Tibial artery (tissue), 4 donors: ENCODE results near the gene ATRNL1.

Experiments
- DNase-seq, 2 donors: peaks; one replicate each; pipeline ENCODE4 v3.0.0-alpha.2; 2019
- H3K27ac ChIP-seq, 2 donors: fragments of 200-600 bp; sonication (generic) in 1 of 2; 1 replicate in 1 of 2; 2 replicates in 1 of 2; pipeline ENCODE4 v1.5.1; 2018 to 2019; ENCODE audit warnings: mild to moderate bottlenecking in 1 of 2
- H3K27me3 ChIP-seq, 2 donors: fragments of 200-600 bp; sonication (generic) in 1 of 2; one replicate each; pipeline versions ENCODE4 v1.5.1 to v1.6.0; 2016 to 2019
- H3K36me3 ChIP-seq, 3 donors: fragments of 200-600 bp; sonication (generic) in 2 of 3; one replicate each; pipeline ENCODE4 v1.5.1; 2016 to 2019; ENCODE audit warnings: mild to moderate bottlenecking in 2 of 3
- H3K4me1 ChIP-seq, 4 donors: fragments of 200-600 bp; sonication (generic) in 2 of 4; 1 replicate in 3 of 4; 2 replicates in 1 of 4; pipeline ENCODE4 v1.5.1; 2016 to 2019
- H3K4me3 ChIP-seq, 2 donors: fragments of 200-600 bp; sonication (generic) in 1 of 2; 1 replicate in 1 of 2; 2 replicates in 1 of 2; pipeline ENCODE4 v1.5.1; 2018 to 2019; ENCODE audit warnings: mild to moderate bottlenecking in 2 of 2
- H3K9me3 ChIP-seq, 3 donors: fragments of 200-600 bp; sonication (generic) in 1 of 3; one replicate each; pipeline ENCODE4 v1.5.1; 2016 to 2019
- intact Hi-C: fragments of 100-400 bp; cut with DNase I; formaldehyde crosslinking; loops from one replicate; pipeline ENCODE4 v1.15.0; 2023; ENCODE audit warnings: low total_unique reads
- TF ChIP-seq, protein P1 (sequence below), 2 experiments: fragments of 200-600 bp in 1 of 2; fragments of 450-650 bp in 1 of 2; IDR thresholded peaks; one replicate each; pipeline ENCODE4 v1.5.1; 2017 to 2019; ENCODE audit warnings: antibody characterized with exemption in 2 of 2, mild to moderate bottlenecking in 1 of 2, moderate library complexity in 1 of 2

The ATRNL1 gene

DNA sequence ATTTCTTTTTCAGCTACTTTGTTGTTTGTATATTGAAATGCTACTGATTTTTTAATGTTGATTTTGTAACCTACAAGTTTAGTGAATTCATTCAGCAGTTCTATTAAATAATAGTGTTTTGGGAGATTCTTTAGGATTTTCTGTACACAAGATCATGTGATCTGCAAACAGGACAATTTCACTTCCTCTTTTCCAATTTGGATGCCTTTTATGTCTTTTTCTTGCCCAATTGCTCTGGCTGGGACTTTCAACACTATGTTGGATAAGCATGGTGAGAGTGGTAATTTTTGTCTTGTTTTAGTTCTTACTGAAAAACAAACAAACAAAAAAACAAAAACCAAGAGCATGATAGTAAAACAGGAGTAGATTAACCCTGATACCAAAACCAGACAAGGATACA is 316.2 kb downstream of the ATRNL1 start:
- intact Hi-C loops, result no loop called here
- TF ChIP-seq, protein P1, sequence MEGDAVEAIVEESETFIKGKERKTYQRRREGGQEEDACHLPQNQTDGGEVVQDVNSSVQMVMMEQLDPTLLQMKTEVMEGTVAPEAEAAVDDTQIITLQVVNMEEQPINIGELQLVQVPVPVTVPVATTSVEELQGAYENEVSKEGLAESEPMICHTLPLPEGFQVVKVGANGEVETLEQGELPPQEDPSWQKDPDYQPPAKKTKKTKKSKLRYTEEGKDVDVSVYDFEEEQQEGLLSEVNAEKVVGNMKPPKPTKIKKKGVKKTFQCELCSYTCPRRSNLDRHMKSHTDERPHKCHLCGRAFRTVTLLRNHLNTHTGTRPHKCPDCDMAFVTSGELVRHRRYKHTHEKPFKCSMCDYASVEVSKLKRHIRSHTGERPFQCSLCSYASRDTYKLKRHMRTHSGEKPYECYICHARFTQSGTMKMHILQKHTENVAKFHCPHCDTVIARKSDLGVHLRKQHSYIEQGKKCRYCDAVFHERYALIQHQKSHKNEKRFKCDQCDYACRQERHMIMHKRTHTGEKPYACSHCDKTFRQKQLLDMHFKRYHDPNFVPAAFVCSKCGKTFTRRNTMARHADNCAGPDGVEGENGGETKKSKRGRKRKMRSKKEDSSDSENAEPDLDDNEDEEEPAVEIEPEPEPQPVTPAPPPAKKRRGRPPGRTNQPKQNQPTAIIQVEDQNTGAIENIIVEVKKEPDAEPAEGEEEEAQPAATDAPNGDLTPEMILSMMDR (IDR thresholded peaks at IDR 0.05), result no peak
- H3K9me3 ChIP-seq, result no peaks in the 10 kb centered on the region
- no peaks in the 10 kb centered on the region for H3K36me3 ChIP-seq
- no peaks in the 10 kb centered on the region for H3K4me1 ChIP-seq
- H3K27me3 ChIP-seq, result no peaks in the 10 kb centered on the region
- no peak overlapping the region for H3K4me3 ChIP-seq
- DNase-seq, result no peak
- no peak overlapping the region for H3K27ac ChIP-seq

DNA sequence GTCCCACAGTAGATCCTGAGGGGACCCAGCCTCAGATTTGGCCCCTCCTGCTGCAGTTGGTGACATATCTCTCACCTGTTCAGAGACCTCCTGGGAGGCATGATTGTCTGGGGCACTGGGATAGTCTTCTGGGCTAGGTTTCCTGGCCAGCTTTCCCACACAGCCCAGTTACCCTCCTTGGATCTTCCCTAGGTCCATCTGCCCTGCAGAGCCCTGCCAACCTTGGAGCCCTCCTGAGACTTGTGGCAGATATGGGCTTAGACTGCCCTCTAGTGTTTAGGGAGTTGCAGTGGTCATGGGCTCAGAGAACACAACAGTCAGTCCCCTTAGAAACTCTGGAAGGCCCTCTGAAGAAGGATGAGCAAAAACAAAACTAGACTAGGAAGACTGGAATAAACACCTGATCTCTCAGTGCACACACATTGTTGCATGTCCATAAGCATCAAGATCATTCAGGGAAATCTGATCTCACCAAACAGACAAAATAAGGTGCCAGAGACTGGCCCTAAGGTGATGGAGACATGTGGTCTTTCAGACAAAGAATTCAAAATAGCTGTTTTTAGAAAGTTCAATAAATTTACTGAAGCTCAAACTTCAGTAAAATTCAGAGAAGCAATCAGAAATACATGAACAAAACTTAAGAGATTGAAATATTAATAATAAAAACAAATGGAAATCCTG is 324.6 kb downstream of the ATRNL1 start:
- Histone ChIP-seq H3K27me3 (no peaks in the 10 kb centered on the region), H3K4me1 (no peaks in the 10 kb centered on the region), H3K4me3 (no peak overlapping the region), H3K9me3 (peaks cover 0 to 12% (median 0%) of the 10 kb centered on the region in 3 donors), H3K36me3 (no peaks in the 10 kb centered on the region), H3K27ac (no peak overlapping the region)
- DNase-seq, result no peak
- TF ChIP-seq, protein P1 (IDR thresholded peaks at IDR 0.05), result no peak
- intact Hi-C loops, result no loop called here

DNA sequence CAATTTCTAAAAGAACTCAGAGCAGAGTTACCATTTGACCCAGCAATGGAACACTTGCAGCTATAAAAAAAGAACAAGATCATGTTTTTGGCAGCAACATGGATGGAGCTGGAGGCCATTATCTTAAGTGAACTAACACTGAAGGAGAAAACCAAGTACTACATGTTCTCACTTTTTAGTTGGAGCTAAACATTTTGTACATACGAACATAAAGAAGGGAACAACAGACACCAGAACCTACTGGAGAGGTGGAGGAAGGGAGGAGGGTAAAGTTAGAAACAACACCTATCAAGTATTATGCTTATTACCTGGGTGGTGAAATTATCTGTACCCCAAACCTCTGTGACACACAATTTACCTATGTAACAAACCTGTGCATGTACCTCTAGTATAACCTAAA is 329.5 kb downstream of the ATRNL1 start:
- H3K4me1 ChIP-seq, result no peaks in the 10 kb centered on the region
- H3K27ac ChIP-seq, result no peak overlapping the region
- TF ChIP-seq, protein P1 (IDR thresholded peaks at IDR 0.05), result no peak
- no peak overlapping the region for H3K4me3 ChIP-seq
- no peak for DNase-seq
- intact Hi-C loops, result no loop called here
- no peaks in the 10 kb centered on the region for H3K36me3 ChIP-seq
- H3K9me3 ChIP-seq, result peaks cover 0 to 12% (median 0%) of the 10 kb centered on the region in 3 donors
- H3K27me3 ChIP-seq, result no peaks in the 10 kb centered on the region

DNA sequence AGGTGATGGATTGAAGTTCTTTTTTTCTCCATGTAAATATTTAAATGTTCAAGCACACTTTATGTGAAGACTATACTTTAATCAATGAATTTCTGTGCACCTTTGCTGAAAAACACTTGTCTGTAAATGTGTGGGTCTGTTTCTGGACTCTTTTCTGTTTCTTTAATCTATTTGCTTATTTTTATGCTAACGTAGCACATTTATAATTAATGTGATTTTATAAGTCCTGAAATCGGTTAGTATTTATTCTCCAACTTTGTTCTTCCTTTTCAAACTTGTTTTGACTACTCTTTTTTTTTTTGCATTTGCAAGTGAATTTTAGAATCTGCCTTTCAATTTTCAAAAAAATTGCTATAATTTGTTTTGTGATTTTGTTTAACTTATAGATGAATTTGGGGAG is 334.4 kb downstream of the ATRNL1 start:
- intact Hi-C loops, result no loop called here
- Histone ChIP-seq H3K27ac (no peak overlapping the region), H3K27me3 (no peaks in the 10 kb centered on the region), H3K4me1 (no peaks in the 10 kb centered on the region), H3K4me3 (no peak overlapping the region), H3K36me3 (no peaks in the 10 kb centered on the region), H3K9me3 (no peaks in the 10 kb centered on the region)
- DNase-seq, result no peak
- TF ChIP-seq, protein P1 (IDR thresholded peaks at IDR 0.05), result no peak

DNA sequence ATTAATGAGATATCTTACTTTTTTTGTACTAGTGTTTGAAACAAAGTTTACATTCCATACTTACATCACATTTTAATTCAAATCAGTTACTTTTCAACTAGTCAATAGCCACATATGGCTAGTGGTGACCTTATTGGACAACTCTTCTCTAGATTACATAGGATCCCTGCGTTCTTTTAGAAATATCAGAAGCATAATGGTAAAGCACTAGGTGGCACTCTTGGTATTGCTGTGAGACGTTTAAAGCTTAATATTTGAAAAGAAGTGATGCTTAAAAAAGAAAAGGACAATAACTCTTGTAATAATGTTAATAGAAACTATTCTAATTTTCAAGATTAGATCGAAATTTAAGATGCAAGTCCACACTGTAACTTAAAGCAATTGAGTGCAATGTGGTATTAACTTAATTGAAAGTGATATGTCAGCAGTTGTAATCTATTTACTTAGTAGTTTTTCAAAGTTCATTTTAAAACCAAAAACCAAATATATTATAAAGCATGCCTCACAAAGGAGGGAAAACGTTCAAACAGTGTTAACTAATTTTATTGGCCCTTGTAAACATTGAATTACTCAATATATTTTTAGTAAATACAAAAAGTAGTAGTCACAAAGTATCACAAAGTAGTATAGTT is 339.1 kb downstream of the ATRNL1 start:
- TF ChIP-seq, protein P1 (IDR thresholded peaks at IDR 0.05), result no peak
- DNase-seq, result no peak
- Histone ChIP-seq H3K27me3 (no peaks in the 10 kb centered on the region), H3K4me1 (no peaks in the 10 kb centered on the region), H3K27ac (no peak overlapping the region), H3K36me3 (no peaks in the 10 kb centered on the region), H3K4me3 (no peak overlapping the region), H3K9me3 (no peaks in the 10 kb centered on the region)
- intact Hi-C loops, result no loop called here
